ENCODE measurements around the gene TTC4. TPM values are rescaled to one million over a fixed set of nuclear protein-coding genes. Genes with fewer than 3 reads are reported as not detected.

Gene TTC4
- total RNA-seq, 1 experiment from 2014 or later, result 25.5 TPM

- ChIA-PET POLR2A (ENCODE audit: low non-redundant PET) (no interaction called here), CTCF (no interaction called here)
- no TSS peak for BruUV-seq (replicated peaks)
These were observed 20.9 kb upstream of the TTC4 start for GRCh38 chr1:54694771-54695170.

DNA sequence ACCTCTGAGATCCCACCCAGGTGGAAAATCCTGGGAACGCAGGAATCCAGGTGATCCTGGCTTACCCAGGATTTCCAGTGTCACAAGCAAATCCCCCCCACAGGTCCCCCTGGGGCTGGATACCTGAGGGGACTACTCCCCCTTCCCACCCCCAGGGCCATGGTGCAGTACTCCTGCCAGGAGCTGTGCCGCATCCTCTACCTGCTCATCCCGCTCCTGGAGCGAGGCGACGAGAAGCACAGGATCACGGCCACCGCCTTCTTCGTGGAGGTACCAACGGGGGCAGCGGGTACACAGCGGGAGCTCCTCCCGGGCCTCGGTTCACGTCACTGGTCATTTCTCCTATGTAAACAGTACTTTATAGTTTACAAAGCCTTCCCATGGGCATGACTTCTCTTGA, 20.4 kb upstream of the TTC4 start:
- ChIA-PET POLR2A (ENCODE audit: low non-redundant PET) (no interaction called here), CTCF (no interaction called here)
- intact Hi-C loops (cut with micrococcal nuclease; ENCODE audit: unreplicated experiment), result no loop called here
- TF ChIP-seq EZH2 (IDR thresholded peaks at IDR 0.05; ENCODE audit: borderline replicate concordance, low read depth, low read length, poor library complexity, severe bottlenecking) (no peak), CTCF (conservative IDR thresholded peaks at IDR 0.05; ENCODE audit: low read depth, low read length) (no peak)
- Histone ChIP-seq H3K36me3 (ENCODE audit: insufficient read depth, low read length, poor library complexity, severe bottlenecking) (no peaks in the 10 kb centered on the region), H3K27me3 (replicated peaks; ENCODE audit: insufficient read depth, low read depth, low read length, poor library complexity) (no peaks in the 10 kb centered on the region), H3K9me3 (ENCODE audit: low read depth, low read length, poor library complexity, severe bottlenecking) (no peaks in the 10 kb centered on the region), H3K27ac (ENCODE audit: low read depth, low read length, poor library complexity, severe bottlenecking) (no peak overlapping the region), H3K4me1 (ENCODE audit: insufficient read depth, low read length, poor library complexity, severe bottlenecking) (no peaks in the 10 kb centered on the region), H3K4me3 (ENCODE audit: low read depth, low read length, poor library complexity, severe bottlenecking) (no peak overlapping the region)
- no peak for DNase-seq (ENCODE audit: low spot score)
- no TSS peak for BruUV-seq (replicated peaks)

More at GRCh38 chr1:54694771-54695170, 20.9 kb upstream of the TTC4 start:
- intact Hi-C loops (cut with micrococcal nuclease; ENCODE audit: unreplicated experiment), result no loop called here
- Histone ChIP-seq H3K9me3 (ENCODE audit: low read depth, low read length, poor library complexity, severe bottlenecking) (no peaks in the 10 kb centered on the region), H3K36me3 (ENCODE audit: insufficient read depth, low read length, poor library complexity, severe bottlenecking) (no peaks in the 10 kb centered on the region), H3K4me3 (ENCODE audit: low read depth, low read length, poor library complexity, severe bottlenecking) (no peak overlapping the region), H3K27me3 (replicated peaks; ENCODE audit: insufficient read depth, low read depth, low read length, poor library complexity) (no peaks in the 10 kb centered on the region), H3K27ac (ENCODE audit: low read depth, low read length, poor library complexity, severe bottlenecking) (no peak overlapping the region), H3K4me1 (ENCODE audit: insufficient read depth, low read length, poor library complexity, severe bottlenecking) (no peaks in the 10 kb centered on the region)
- no peak for DNase-seq (ENCODE audit: low spot score)
- TF ChIP-seq EZH2 (IDR thresholded peaks at IDR 0.05; ENCODE audit: borderline replicate concordance, low read depth, low read length, poor library complexity, severe bottlenecking) (no peak), CTCF (conservative IDR thresholded peaks at IDR 0.05; ENCODE audit: low read depth, low read length) (no peak)

DNA sequence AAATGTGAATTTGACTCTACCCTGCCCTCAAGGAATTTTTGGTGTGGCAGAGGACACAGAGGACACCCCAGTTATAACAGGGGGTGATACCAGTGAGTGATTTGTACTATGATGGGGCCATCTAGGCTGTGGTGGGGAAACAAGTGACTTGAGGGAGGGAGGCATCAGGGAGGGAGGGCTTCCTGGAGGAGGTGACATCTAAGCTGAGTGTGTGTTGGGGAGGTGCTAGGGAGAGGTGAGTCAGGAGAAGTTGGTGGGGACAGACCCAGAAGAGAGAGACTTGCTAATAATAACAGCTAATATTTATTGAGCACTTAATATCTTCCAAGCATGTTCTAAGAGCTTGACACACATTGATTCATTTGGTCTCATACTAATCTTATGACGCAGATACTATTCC, 19.9 kb upstream of the TTC4 start:
- H3K4me3 ChIP-seq (ENCODE audit: low read depth, low read length, poor library complexity, severe bottlenecking), result no peak overlapping the region
- no peaks in the 10 kb centered on the region for H3K9me3 ChIP-seq (ENCODE audit: low read depth, low read length, poor library complexity, severe bottlenecking)
- intact Hi-C loops (cut with micrococcal nuclease; ENCODE audit: unreplicated experiment), result no loop called here
- H3K27me3 ChIP-seq (replicated peaks; ENCODE audit: insufficient read depth, low read depth, low read length, poor library complexity), result no peaks in the 10 kb centered on the region
- no peak for TF ChIP-seq EZH2 (IDR thresholded peaks at IDR 0.05; ENCODE audit: borderline replicate concordance, low read depth, low read length, poor library complexity, severe bottlenecking)
- TF ChIP-seq CTCF (conservative IDR thresholded peaks at IDR 0.05; ENCODE audit: low read depth, low read length), result no peak
- no TSS peak for BruUV-seq (replicated peaks)
- no peak overlapping the region for H3K27ac ChIP-seq (ENCODE audit: low read depth, low read length, poor library complexity, severe bottlenecking)
- ChIA-PET POLR2A (ENCODE audit: low non-redundant PET) (no interaction called here), CTCF (no interaction called here)
- no peaks in the 10 kb centered on the region for H3K4me1 ChIP-seq (ENCODE audit: insufficient read depth, low read length, poor library complexity, severe bottlenecking)
- no peak for DNase-seq (ENCODE audit: low spot score)
- H3K36me3 ChIP-seq (ENCODE audit: insufficient read depth, low read length, poor library complexity, severe bottlenecking), result no peaks in the 10 kb centered on the region
